Measurements from ENCODE around the gene SMG6.

Gene SMG6

GRCh38 chr17:2122641-2123302, 180.8 kb downstream of the SMG6 start:
- H2AFZ ChIP-seq (ENCODE audit: low read depth, low read length, severe bottlenecking), result no peak overlapping the region
- no peak overlapping the region for H3K4me3 ChIP-seq (ENCODE audit: insufficient read depth, low read length, poor library complexity, severe bottlenecking)
- H3K9me3 ChIP-seq (ENCODE audit: insufficient read depth, low read length), result no peaks in the 10 kb centered on the region
- H3K27me3 ChIP-seq (ENCODE audit: low read length), result no peaks in the 10 kb centered on the region
- H3K36me3 ChIP-seq (ENCODE audit: low read length), result no peaks in the 10 kb centered on the region
- no peaks in the 10 kb centered on the region for H3F3A ChIP-seq (ENCODE audit: insufficient read depth)
- H3K27ac ChIP-seq (ENCODE audit: low read depth, low read length), result no peak overlapping the region
- H3K4me2 ChIP-seq (ENCODE audit: low read depth, low read length, poor library complexity, severe bottlenecking), result no peak overlapping the region
- H4K20me1 ChIP-seq (ENCODE audit: low read depth, low read length), result no peaks in the 10 kb centered on the region
- H3K9ac ChIP-seq (ENCODE audit: low read length), result no peak overlapping the region
- no peaks in the 10 kb centered on the region for H3K79me2 ChIP-seq (ENCODE audit: insufficient read depth, low read length)
- no peaks in the 10 kb centered on the region for H3K9me2 ChIP-seq (replicated peaks; ENCODE audit: insufficient read depth, low read length)
- TF ChIP-seq CTCF (IDR thresholded peaks at IDR 0.05; ENCODE audit: insufficient read depth, low read length, poor library complexity, severe bottlenecking) (no peak), EZH2phosphoT487 (conservative IDR thresholded peaks at IDR 0.05; ENCODE audit: low read length) (no peak)

- TF ChIP-seq EZH2phosphoT487 (conservative IDR thresholded peaks at IDR 0.05; ENCODE audit: low read length) (no peak), CTCF (IDR thresholded peaks at IDR 0.05; ENCODE audit: insufficient read depth, low read length, poor library complexity, severe bottlenecking) (no peak)
- Histone ChIP-seq H3K36me3 (ENCODE audit: low read length) (no peaks in the 10 kb centered on the region), H3K4me3 (ENCODE audit: insufficient read depth, low read length, poor library complexity, severe bottlenecking) (no peak overlapping the region), H3K9ac (ENCODE audit: low read length) (no peak overlapping the region), H3K4me2 (ENCODE audit: low read depth, low read length, poor library complexity, severe bottlenecking) (no peak overlapping the region), H3K27me3 (ENCODE audit: low read length) (no peaks in the 10 kb centered on the region), H3K27ac (ENCODE audit: low read depth, low read length) (no peak overlapping the region), H2AFZ (ENCODE audit: low read depth, low read length, severe bottlenecking) (no peak overlapping the region), H4K20me1 (ENCODE audit: low read depth, low read length) (no peaks in the 10 kb centered on the region), H3K79me2 (ENCODE audit: insufficient read depth, low read length) (no peaks in the 10 kb centered on the region), H3F3A (ENCODE audit: insufficient read depth) (no peaks in the 10 kb centered on the region), H3K9me3 (ENCODE audit: insufficient read depth, low read length) (no peaks in the 10 kb centered on the region), H3K9me2 (replicated peaks; ENCODE audit: insufficient read depth, low read length) (no peaks in the 10 kb centered on the region)
These were observed 182.8 kb downstream of the SMG6 start for GRCh38 chr17:2120586-2121335.

GRCh38 chr17:2113279-2113622, 190.3 kb downstream of the SMG6 start:
- no peak overlapping the region for H3K27ac ChIP-seq (ENCODE audit: low read depth, low read length)
- no peaks in the 10 kb centered on the region for H4K20me1 ChIP-seq (ENCODE audit: low read depth, low read length)
- no peaks in the 10 kb centered on the region for H3F3A ChIP-seq (ENCODE audit: insufficient read depth)
- H3K4me2 ChIP-seq (ENCODE audit: low read depth, low read length, poor library complexity, severe bottlenecking), result no peak overlapping the region
- no peak overlapping the region for H2AFZ ChIP-seq (ENCODE audit: low read depth, low read length, severe bottlenecking)
- H3K4me3 ChIP-seq (ENCODE audit: insufficient read depth, low read length, poor library complexity, severe bottlenecking), result no peak overlapping the region
- no peaks in the 10 kb centered on the region for H3K27me3 ChIP-seq (ENCODE audit: low read length)
- no peaks in the 10 kb centered on the region for H3K9me2 ChIP-seq (replicated peaks; ENCODE audit: insufficient read depth, low read length)
- TF ChIP-seq EZH2phosphoT487 (conservative IDR thresholded peaks at IDR 0.05; ENCODE audit: low read length), result no peak
- no peak for TF ChIP-seq CTCF (IDR thresholded peaks at IDR 0.05; ENCODE audit: insufficient read depth, low read length, poor library complexity, severe bottlenecking)
- no peaks in the 10 kb centered on the region for H3K9me3 ChIP-seq (ENCODE audit: insufficient read depth, low read length)
- no peak overlapping the region for H3K9ac ChIP-seq (ENCODE audit: low read length)
- H3K36me3 ChIP-seq (ENCODE audit: low read length), result no peaks in the 10 kb centered on the region
- no peaks in the 10 kb centered on the region for H3K79me2 ChIP-seq (ENCODE audit: insufficient read depth, low read length)
